Type B pancreatic cell (in vitro differentiated cells): ENCODE measurements around the gene CORO7. TPM values are rescaled to one million over a fixed set of nuclear protein-coding genes. Genes with fewer than 3 reads are reported as not detected.

Experiments used
- DNase-seq: peaks from one replicate; pipeline ENCODE4 v3.0.0; 2021; ENCODE audit warnings: mixed read lengths; ENCODE audit not compliant: unreplicated experiment; ENCODE audit errors: extremely low spot score
- H3K27ac Mint-ChIP-seq: 2 replicates; pipeline ENCODE4 v1.8.0; 2021; ENCODE audit warnings: mild to moderate bottlenecking, mixed read lengths
- H3K27me3 Mint-ChIP-seq: 2 replicates; pipeline ENCODE4 v1.8.0; 2021; ENCODE audit warnings: mixed read lengths
- H3K36me3 Mint-ChIP-seq: 2 replicates; pipeline ENCODE4 v1.8.0; 2021; ENCODE audit warnings: mixed read lengths
- H3K4me1 Mint-ChIP-seq: one replicate; pipeline ENCODE4 v1.8.0; 2021; ENCODE audit warnings: mixed read lengths; ENCODE audit not compliant: unreplicated experiment
- H3K4me3 Mint-ChIP-seq: 2 replicates; pipeline ENCODE4 v1.8.0; 2021; ENCODE audit warnings: mild to moderate bottlenecking, mixed read lengths
- H3K9me3 Mint-ChIP-seq: 2 replicates; pipeline ENCODE4 v1.8.0; 2021; ENCODE audit warnings: mixed read lengths
- CTCF ChIP-seq: fragments of 200-600 bp; sonication (generic); conservative IDR thresholded peaks from 2 replicates; pipeline ENCODE4 v1.5.0; 2021; ENCODE audit warnings: antibody characterized with exemption, mild to moderate bottlenecking
- total RNA-seq: library from RNA; stranded (reverse); gene quantifications from 2 replicates; pipeline ENCODE4 v1.2.1, GENCODE V29; 2021; ENCODE audit warnings: low replicate concordance

CORO7 gene
- total RNA-seq, 1 donor from 2014 or later = 32.3 TPM

- Mint-ChIP-seq H3K27me3 (no peaks in the 10 kb centered on the region), H3K4me3 (peak overlapping the region; percentile 79), H3K27ac (peak overlapping the region; percentile 39), H3K9me3 (no peaks in the 10 kb centered on the region), H3K36me3 (no peaks in the 10 kb centered on the region), H3K4me1 (peaks cover 15% of the 10 kb centered on the region)
- DNase-seq = no peak
- no peak for TF ChIP-seq CTCF
Observed at GRCh38 chr16:4370570-4371356, 45.6 kb downstream of the CORO7 start.

- no peak overlapping the region for H3K27ac Mint-ChIP-seq
- peak overlapping the region; percentile 70 for H3K4me3 Mint-ChIP-seq
- H3K9me3 Mint-ChIP-seq = no peaks in the 10 kb centered on the region
- no peak for TF ChIP-seq CTCF
- H3K27me3 Mint-ChIP-seq = no peaks in the 10 kb centered on the region
- H3K36me3 Mint-ChIP-seq = no peaks in the 10 kb centered on the region
- DNase-seq = no peak
- H3K4me1 Mint-ChIP-seq = peaks cover 9% of the 10 kb centered on the region
Observed at GRCh38 chr16:4370151-4370550, 46.2 kb downstream of the CORO7 start.

GRCh38 chr16:4369007-4369733, 47.2 kb downstream of the CORO7 start:
- H3K27ac Mint-ChIP-seq = no peak overlapping the region
- peaks cover 5% of the 10 kb centered on the region for H3K4me1 Mint-ChIP-seq
- H3K9me3 Mint-ChIP-seq = no peaks in the 10 kb centered on the region
- no peak for DNase-seq
- H3K27me3 Mint-ChIP-seq = no peaks in the 10 kb centered on the region
- no peak overlapping the region for H3K4me3 Mint-ChIP-seq
- H3K36me3 Mint-ChIP-seq = no peaks in the 10 kb centered on the region
- TF ChIP-seq CTCF = no peak

- no peaks in the 10 kb centered on the region for H3K9me3 Mint-ChIP-seq
Observed at GRCh38 chr16:4367393-4367856, 49.0 kb downstream of the CORO7 start.

GRCh38 chr16:4366016-4366415, 50.4 kb downstream of the CORO7 start:
- no peaks in the 10 kb centered on the region for H3K9me3 Mint-ChIP-seq
- TF ChIP-seq CTCF = no peak
- no peak overlapping the region for H3K27ac Mint-ChIP-seq
- no peaks in the 10 kb centered on the region for H3K36me3 Mint-ChIP-seq
- DNase-seq = no peak
- no peaks in the 10 kb centered on the region for H3K27me3 Mint-ChIP-seq
- peaks cover 5% of the 10 kb centered on the region for H3K4me1 Mint-ChIP-seq
- H3K4me3 Mint-ChIP-seq = no peak overlapping the region

More at GRCh38 chr16:4367393-4367856, 49.0 kb downstream of the CORO7 start:
- no peak for DNase-seq
- no peak for TF ChIP-seq CTCF
- Mint-ChIP-seq H3K27ac (no peak overlapping the region), H3K36me3 (no peaks in the 10 kb centered on the region), H3K4me1 (peaks cover 5% of the 10 kb centered on the region), H3K27me3 (no peaks in the 10 kb centered on the region), H3K4me3 (no peak overlapping the region)
